Gastrocnemius medialis (tissue), 4 donors: ENCODE measurements around the gene PTK7. TPM values are rescaled to one million over a fixed set of nuclear protein-coding genes. Genes with fewer than 3 reads are reported as not detected.

Source experiments
- ATAC-seq, 2 donors: fragments of 150-250 bp; one replicate each; pipeline ENCODE4 v1.9.1; 2016
- DNase-seq, 2 donors: peaks; one replicate each; pipeline ENCODE4 v3.0.0-alpha.2; 2019
- H3K27ac ChIP-seq, 4 donors: fragments of 200-600 bp; sonication (generic); 1 replicate in 1 of 4; 2 replicates in 3 of 4; pipeline ENCODE4 v1.5.1; 2016 to 2018; ENCODE audit warnings: mild to moderate bottlenecking in 2 of 4, moderate library complexity in 1 of 4
- H3K27me3 ChIP-seq, 3 donors: fragments of 200-600 bp; sonication (generic) in 2 of 3; 1 replicate in 1 of 3; 2 replicates in 2 of 3; pipeline versions ENCODE4 v1.5.1 to v1.6.0; 2016 to 2019; ENCODE audit warnings: mild to moderate bottlenecking in 1 of 3, moderate library complexity in 1 of 3
- H3K36me3 ChIP-seq, 2 donors: fragments of 200-600 bp; sonication (generic) in 1 of 2; one replicate each; pipeline ENCODE4 v1.5.1; 2017 to 2018
- H3K4me1 ChIP-seq, 2 donors: fragments of 200-600 bp; sonication (generic) in 1 of 2; one replicate each; pipeline ENCODE4 v1.5.1; 2016 to 2017; ENCODE audit warnings: mild to moderate bottlenecking in 2 of 2
- H3K4me3 ChIP-seq, 4 donors: fragments of 200-600 bp; sonication (generic) in 3 of 4; 1 replicate in 1 of 4; 2 replicates in 3 of 4; pipeline ENCODE4 v1.5.1; 2016 to 2019; ENCODE audit warnings: mild to moderate bottlenecking in 2 of 4
- H3K9me3 ChIP-seq, 3 donors: fragments of 200-600 bp; sonication (generic) in 2 of 3; 1 replicate in 1 of 3; 2 replicates in 2 of 3; pipeline ENCODE4 v1.5.1; 2016 to 2019
- POLR2A ChIP-seq, 2 donors: fragments of 450-650 bp; IDR thresholded peaks; one replicate each; pipeline ENCODE4 v1.6.1; 2017; ENCODE audit warnings: antibody characterized with exemption in 2 of 2, mild to moderate bottlenecking in 2 of 2, moderate library complexity in 2 of 2
- in situ Hi-C, 4 donors: fragments of 200-750 bp; cut with MboI; loops; one replicate each; pipeline versions ENCODE4 v1.15.0 to v1.8.0; 2017; ENCODE audit warnings: low sequenced_read_pairs in 4 of 4
- intact Hi-C: fragments of 100-400 bp; cut with DNase I; formaldehyde crosslinking; loops from one replicate; pipeline ENCODE4 v1.15.1; 2023; ENCODE audit warnings: low total_unique reads
- total RNA-seq, 4 donors: library from RNA; depleted of rRNA; stranded (reverse); fragments of >200 nt; gene quantifications; one replicate each; pipeline versions ENCODE4 v1.1.0 to v1.2.3, GENCODE V29; 2016
- TF ChIP-seq, protein P1 (sequence below), 5 experiments: fragments of 450-650 bp in 3 of 5; fragments of 200-600 bp in 2 of 5; sonication (generic) in 2 of 5; IDR thresholded peaks in 4 of 5; conservative IDR thresholded peaks in 1 of 5; 1 replicate in 4 of 5; 2 replicates in 1 of 5; pipeline ENCODE4 v1.5.1; 2016 to 2019; ENCODE audit warnings: antibody characterized with exemption in 5 of 5, mild to moderate bottlenecking in 3 of 5, moderate library complexity in 3 of 5

Gene PTK7
- total RNA-seq, 4 donors from 2014 or later: 0.15 to 0.64 (median 0.24) TPM

DNA sequence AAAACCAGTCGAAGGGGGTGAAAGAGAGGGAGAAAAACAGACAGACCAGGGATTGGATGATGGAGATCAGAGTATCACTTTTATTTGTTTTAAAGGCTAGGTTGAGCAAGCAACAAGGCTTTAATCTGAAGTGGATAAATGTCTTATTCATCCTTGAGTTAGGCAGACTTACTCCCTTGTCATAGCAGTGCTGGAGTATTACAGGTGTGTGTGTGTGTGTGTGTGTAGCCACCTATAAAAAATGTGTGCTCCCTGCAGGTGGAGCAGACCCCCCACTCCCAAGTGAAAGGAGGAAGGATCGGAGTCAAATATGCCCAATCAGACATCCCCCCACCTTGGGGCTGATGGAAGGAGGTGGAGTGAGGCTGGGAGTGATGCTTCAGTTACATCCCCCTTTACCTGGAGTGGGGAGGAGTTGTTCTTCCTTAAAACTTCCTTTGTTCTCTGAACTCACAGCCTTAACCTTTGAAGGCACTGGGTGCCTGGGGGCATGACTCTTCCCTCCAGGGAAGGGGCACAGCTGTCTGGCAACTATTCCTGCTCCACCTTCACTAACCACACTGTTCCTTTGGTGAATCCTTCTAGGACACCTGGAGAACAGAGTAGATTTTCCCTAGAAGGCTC is 27.3 kb downstream of the PTK7 start:
- Histone ChIP-seq H3K9me3 (no peaks in the 10 kb centered on the region), H3K27ac (no peak overlapping the region), H3K4me3 (no peak overlapping the region), H3K27me3 (no peaks in the 10 kb centered on the region), H3K4me1 (no peaks in the 10 kb centered on the region), H3K36me3 (no peaks in the 10 kb centered on the region)
- no peak for ATAC-seq
- TF ChIP-seq POLR2A (IDR thresholded peaks at IDR 0.05): no peak
- TF ChIP-seq, protein P1, sequence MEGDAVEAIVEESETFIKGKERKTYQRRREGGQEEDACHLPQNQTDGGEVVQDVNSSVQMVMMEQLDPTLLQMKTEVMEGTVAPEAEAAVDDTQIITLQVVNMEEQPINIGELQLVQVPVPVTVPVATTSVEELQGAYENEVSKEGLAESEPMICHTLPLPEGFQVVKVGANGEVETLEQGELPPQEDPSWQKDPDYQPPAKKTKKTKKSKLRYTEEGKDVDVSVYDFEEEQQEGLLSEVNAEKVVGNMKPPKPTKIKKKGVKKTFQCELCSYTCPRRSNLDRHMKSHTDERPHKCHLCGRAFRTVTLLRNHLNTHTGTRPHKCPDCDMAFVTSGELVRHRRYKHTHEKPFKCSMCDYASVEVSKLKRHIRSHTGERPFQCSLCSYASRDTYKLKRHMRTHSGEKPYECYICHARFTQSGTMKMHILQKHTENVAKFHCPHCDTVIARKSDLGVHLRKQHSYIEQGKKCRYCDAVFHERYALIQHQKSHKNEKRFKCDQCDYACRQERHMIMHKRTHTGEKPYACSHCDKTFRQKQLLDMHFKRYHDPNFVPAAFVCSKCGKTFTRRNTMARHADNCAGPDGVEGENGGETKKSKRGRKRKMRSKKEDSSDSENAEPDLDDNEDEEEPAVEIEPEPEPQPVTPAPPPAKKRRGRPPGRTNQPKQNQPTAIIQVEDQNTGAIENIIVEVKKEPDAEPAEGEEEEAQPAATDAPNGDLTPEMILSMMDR (IDR thresholded peaks at IDR 0.05 in 4 of 5, conservative IDR thresholded peaks at IDR 0.05 in 1 of 5): no peak
- no peak for DNase-seq
- intact Hi-C loops (no loop called here), in situ Hi-C loops (no loop called here)

DNA sequence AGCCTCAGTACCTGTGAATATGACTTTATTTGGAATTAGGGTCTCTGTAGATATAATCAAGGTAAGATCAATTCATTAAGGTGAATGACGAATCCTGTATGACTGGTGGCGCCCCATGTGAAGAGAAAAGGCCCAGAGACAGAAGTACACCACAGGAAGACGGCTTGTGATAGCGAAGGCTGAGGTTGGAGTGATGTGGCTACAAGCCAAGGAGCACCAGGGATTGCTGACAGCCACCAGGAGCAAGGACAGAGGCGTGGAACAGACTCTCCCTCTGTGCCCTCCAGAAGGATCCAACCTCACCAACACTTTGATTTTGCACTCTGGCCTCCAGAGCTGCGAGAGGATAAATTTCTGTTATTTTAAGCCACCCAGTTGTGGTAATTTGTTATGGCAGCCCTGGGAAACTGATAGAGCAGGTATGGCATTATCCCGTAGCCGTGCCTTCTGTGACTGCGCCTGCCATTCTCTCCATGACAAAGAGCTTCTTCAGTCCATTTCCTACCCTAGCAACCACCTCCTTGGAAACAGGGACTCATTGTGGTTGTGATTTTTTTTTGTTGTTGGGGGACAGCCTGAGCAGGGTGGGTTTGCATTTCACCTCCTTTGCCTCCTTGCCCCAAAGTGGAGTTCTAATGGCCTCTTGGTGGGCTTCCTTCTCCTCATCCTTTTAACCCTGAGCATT is 29.6 kb downstream of the PTK7 start:
- no peak for DNase-seq
- TF ChIP-seq, protein P1 (IDR thresholded peaks at IDR 0.05 in 4 of 5, conservative IDR thresholded peaks at IDR 0.05 in 1 of 5): no peak
- no peak for TF ChIP-seq POLR2A (IDR thresholded peaks at IDR 0.05)
- intact Hi-C loops: no loop called here
- no peaks in the 10 kb centered on the region for H3K36me3 ChIP-seq
- no peak for ATAC-seq
- H3K4me1 ChIP-seq: no peaks in the 10 kb centered on the region
- no peaks in the 10 kb centered on the region for H3K9me3 ChIP-seq
- no peak overlapping the region for H3K4me3 ChIP-seq
- no peak overlapping the region for H3K27ac ChIP-seq
- H3K27me3 ChIP-seq: no peaks in the 10 kb centered on the region
- in situ Hi-C loops: no loop called here

DNA sequence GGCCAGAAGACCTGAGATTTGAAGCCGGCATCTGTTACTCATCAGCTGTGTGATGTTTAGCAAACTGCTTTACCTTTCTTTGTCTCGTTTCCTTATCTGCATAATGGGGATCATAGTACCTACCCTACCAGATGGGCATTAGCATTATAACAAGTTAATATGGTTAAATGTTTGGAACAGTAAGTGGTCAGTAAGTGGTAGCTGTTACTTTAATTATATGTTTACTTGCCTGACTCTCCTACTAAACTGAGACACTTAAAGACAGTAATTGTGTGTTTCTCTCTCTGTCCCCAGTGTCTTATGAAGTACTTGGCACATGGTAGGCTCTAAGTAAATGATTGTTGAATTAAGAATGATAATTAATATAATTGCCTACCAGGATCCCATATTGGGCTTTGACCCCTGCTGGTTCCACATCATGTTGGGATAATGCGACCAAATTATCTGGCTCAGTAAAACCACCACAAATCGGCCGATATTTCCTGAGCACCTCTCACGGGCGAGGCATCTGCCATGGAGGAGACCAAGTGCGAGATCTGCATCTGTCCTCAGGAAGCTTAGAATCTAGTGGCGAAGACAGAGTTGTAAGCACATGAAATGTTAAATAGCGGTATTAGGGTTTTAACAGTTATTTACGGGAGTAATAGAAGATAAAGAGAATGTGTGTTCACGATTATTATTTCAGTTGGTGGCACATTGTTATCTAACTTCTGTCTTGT is 31.4 kb downstream of the PTK7 start:
- H3K27me3 ChIP-seq: no peaks in the 10 kb centered on the region
- no peak for DNase-seq
- H3K9me3 ChIP-seq: no peaks in the 10 kb centered on the region
- in situ Hi-C loops (no loop called here), intact Hi-C loops (no loop called here)
- no peak for ATAC-seq
- no peak overlapping the region for H3K27ac ChIP-seq
- no peaks in the 10 kb centered on the region for H3K4me1 ChIP-seq
- H3K36me3 ChIP-seq: no peaks in the 10 kb centered on the region
- no peak overlapping the region for H3K4me3 ChIP-seq
- no peak for TF ChIP-seq POLR2A (IDR thresholded peaks at IDR 0.05)
- TF ChIP-seq, protein P1 (IDR thresholded peaks at IDR 0.05 in 4 of 5, conservative IDR thresholded peaks at IDR 0.05 in 1 of 5): no peak

DNA sequence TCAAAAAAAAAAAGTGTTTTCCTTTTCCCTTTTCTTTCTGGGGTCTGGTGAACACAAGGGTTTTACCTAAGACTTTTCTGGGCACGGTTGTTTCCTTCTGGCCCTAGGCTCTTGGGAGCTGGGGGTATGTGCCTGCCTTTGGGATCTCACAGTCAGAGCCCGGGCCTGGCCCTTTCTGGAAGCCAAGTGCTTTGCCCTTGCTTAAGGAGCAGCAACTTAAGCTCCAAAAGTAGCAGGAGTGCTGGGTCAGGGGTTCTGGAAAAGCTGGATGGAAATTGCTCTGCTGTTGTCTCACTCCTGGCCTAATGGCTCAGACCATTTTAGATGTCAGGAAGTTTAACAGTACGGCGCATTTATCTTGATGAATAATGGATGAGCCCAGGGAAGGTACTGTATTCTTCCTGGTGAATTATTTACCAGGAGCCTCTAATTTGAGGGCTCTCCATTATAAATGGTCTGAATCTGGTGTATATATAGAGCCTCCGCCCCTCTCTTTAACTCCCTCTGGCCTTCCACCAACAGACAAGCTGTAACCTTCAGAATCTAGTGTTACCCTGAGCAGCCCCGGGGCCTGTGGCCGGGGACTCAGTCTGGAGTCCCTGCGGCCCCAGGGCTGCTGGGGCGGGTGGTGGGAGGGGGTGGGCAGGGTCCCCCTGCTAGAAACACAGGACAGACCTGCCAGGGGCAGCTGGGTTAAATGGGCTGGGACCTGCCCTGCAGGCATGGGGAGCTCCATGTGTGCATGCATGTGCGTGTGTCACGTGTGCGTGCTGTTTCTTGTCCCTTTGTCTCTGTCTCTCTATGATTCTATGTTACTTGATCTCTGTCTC is 37.5 kb downstream of the PTK7 start:
- H3K9me3 ChIP-seq: no peaks in the 10 kb centered on the region
- intact Hi-C loops (no loop called here), in situ Hi-C loops (no loop called here)
- H3K27ac ChIP-seq: no peak overlapping the region
- no peaks in the 10 kb centered on the region for H3K36me3 ChIP-seq
- DNase-seq: no peak
- no peaks in the 10 kb centered on the region for H3K4me1 ChIP-seq
- TF ChIP-seq, protein P1 (IDR thresholded peaks at IDR 0.05 in 4 of 5, conservative IDR thresholded peaks at IDR 0.05 in 1 of 5): no peak
- no peak for TF ChIP-seq POLR2A (IDR thresholded peaks at IDR 0.05)
- no peak for ATAC-seq
- H3K4me3 ChIP-seq: no peak overlapping the region
- no peaks in the 10 kb centered on the region for H3K27me3 ChIP-seq
